ENCODE measurements around the gene MUC4.
"Not testable (repeated sequence)": the region's sequence is repeated elsewhere in the genome, so short reads cannot be mapped to it uniquely, and the experiment has no call there.

DNA sequence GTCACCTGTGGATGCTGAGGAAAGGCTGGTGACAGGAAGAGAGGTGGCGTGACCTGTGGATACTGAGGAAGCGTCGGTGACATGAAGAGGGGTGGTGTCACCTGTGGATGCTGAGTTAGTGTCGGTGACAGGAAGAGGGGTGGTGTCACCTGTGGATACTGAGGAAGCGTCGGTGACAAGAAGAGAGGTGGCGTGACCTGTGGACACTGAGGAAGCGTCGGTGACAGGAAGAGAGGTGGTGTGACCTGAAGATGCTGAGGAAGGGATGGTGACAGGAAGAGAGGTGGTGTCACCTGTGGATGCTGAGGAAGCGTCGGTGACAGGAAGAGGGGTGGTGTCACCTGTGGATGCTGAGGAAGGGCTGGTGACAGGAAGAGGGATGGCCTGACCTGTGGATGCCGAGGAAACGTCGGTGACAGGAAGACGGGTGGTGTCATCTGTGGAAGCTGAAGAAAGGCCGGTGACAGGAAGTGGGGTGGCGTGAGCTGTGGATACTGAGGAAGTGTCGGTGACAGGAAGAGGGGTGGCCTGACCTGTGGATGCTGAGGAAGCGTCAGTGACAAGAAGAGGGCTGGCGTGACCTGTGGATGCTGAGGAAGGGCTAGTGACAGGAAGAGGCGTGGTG, 25.8 kb downstream of the MUC4 start:
- TF ChIP-seq TAF1 (IDR thresholded peaks at IDR 0.05; ENCODE audit: borderline replicate concordance, low read depth, low read length); POLR2AphosphoS5 (IDR thresholded peaks at IDR 0.05; ENCODE audit: low read depth, low read length); POLR2A (IDR thresholded peaks at IDR 0.05; ENCODE audit: low read depth, low read length): not testable (repeated sequence)

Measured in GM12892 (cell line).